Body of pancreas (tissue), 4 donors: ENCODE measurements around the gene DFFA. TPM values are rescaled to one million over a fixed set of nuclear protein-coding genes. Genes with fewer than 3 reads are reported as not detected.

ENCODE experiments used
- ATAC-seq: fragments of 150-250 bp; one replicate; pipeline ENCODE4 v1.9.1; 2016
- DNase-seq, 4 donors: peaks; one replicate each; pipeline ENCODE4 v3.0.0-alpha.2; 2019
- H3K27ac ChIP-seq, 4 donors: fragments of 200-600 bp; sonication (generic); 1 replicate in 3 of 4; 2 replicates in 1 of 4; pipeline versions ENCODE4 v1.5.1 to v1.6.1; 2016 to 2019; ENCODE audit warnings: mild to moderate bottlenecking in 1 of 4, mixed read lengths in 1 of 4, moderate library complexity in 1 of 4
- H3K27me3 ChIP-seq, 2 donors: fragments of 200-600 bp; sonication (generic); one replicate each; pipeline ENCODE4 v1.6.0; 2016; ENCODE audit warnings: mild to moderate bottlenecking in 1 of 2
- H3K36me3 ChIP-seq, 2 donors: fragments of 200-600 bp; sonication (generic); replicated peaks in 1 of 2; 2 replicates each; pipeline ENCODE4 v1.5.1; 2016; ENCODE audit warnings: low read depth in 2 of 2; ENCODE audit not compliant: insufficient read depth in 1 of 2
- H3K4me1 ChIP-seq: fragments of 200-600 bp; sonication (generic); one replicate; pipeline ENCODE4 v1.6.0; 2016
- H3K4me3 ChIP-seq, 2 donors: fragments of 200-600 bp; sonication (generic); 1 replicate in 1 of 2; 2 replicates in 1 of 2; pipeline ENCODE4 v1.5.1; 2016 to 2019
- H3K9me3 ChIP-seq, 3 donors: fragments of 200-600 bp; sonication (generic); 1 replicate in 2 of 3; 2 replicates in 1 of 3; pipeline ENCODE4 v1.5.1; 2016
- CTCF ChIP-seq, 7 experiments: fragments of 450-650 bp in 4 of 7; fragments of 200-600 bp in 3 of 7; sonication (generic) in 3 of 7; IDR thresholded peaks; one replicate each; pipeline ENCODE4 v1.5.1; 2016 to 2019; ENCODE audit warnings: antibody characterized with exemption in 7 of 7
- POLR2A ChIP-seq, 3 donors: fragments of 450-650 bp; IDR thresholded peaks; one replicate each; pipeline ENCODE4 v1.6.1; 2016; ENCODE audit warnings: antibody characterized with exemption in 3 of 3, mild to moderate bottlenecking in 2 of 3
- WGBS, 2 donors: methylation state at CpG; one replicate each; pipeline ENCODE4 v1.1.5; 2017; 5-methylcytosine and 5-hydroxymethylcytosine counted together
- intact Hi-C: fragments of 100-400 bp; cut with DNase I; formaldehyde crosslinking; loops from one replicate; pipeline ENCODE4 v1.15.1; 2023
- total RNA-seq, 2 donors: library from RNA; depleted of rRNA; stranded (reverse); fragments of >200 nt; gene quantifications; one replicate each; pipeline ENCODE4 v1.1.0, GENCODE V29; 2016

The DFFA gene
- total RNA-seq, 2 donors from 2014 or later = 13.5 TPM

GRCh38 chr1:10515301-10515975, 43.1 kb upstream of the DFFA start:
- DNase-seq (no peak), ATAC-seq (no peak)
- peaks cover 30% of the 10 kb centered on the region for H3K4me1 ChIP-seq

GRCh38 chr1:10514490-10515235, 42.3 kb upstream of the DFFA start:
- H3K9me3 ChIP-seq = no peaks in the 10 kb centered on the region
- no peaks in the 10 kb centered on the region for H3K27me3 ChIP-seq
- ATAC-seq = no peak
- TF ChIP-seq POLR2A (IDR thresholded peaks at IDR 0.05) = no peak
- TF ChIP-seq CTCF (IDR thresholded peaks at IDR 0.05) = peak in 5 of 7 experiments; percentile 40 to 53 (median 49)
- DNase-seq = no peak
- intact Hi-C loops = no loop called here
- no peak overlapping the region for H3K27ac ChIP-seq
- no peaks in the 10 kb centered on the region for H3K36me3 ChIP-seq
- WGBS, 2 donors = 77 to 87% methylated on average over 8 of the region's 8 CpGs
- peaks cover 37% of the 10 kb centered on the region for H3K4me1 ChIP-seq
- H3K4me3 ChIP-seq = no peak overlapping the region

More at GRCh38 chr1:10515301-10515975, 43.1 kb upstream of the DFFA start:
- Histone ChIP-seq H3K36me3 (no peaks in the 10 kb centered on the region), H3K9me3 (no peaks in the 10 kb centered on the region), H3K27me3 (no peaks in the 10 kb centered on the region), H3K27ac (no peak overlapping the region), H3K4me3 (no peak overlapping the region)
- WGBS, 2 donors = 74 to 80% methylated on average over 10 of the region's 10 CpGs
- intact Hi-C loops = no loop called here
- TF ChIP-seq POLR2A (IDR thresholded peaks at IDR 0.05) = no peak
- no peak for TF ChIP-seq CTCF (IDR thresholded peaks at IDR 0.05)

GRCh38 chr1:10513199-10513598, 40.9 kb upstream of the DFFA start:
- 86 to 97% methylated on average over 5 of the region's 5 CpGs for WGBS, 2 donors
- Histone ChIP-seq H3K9me3 (no peaks in the 10 kb centered on the region), H3K27me3 (no peaks in the 10 kb centered on the region), H3K36me3 (no peaks in the 10 kb centered on the region), H3K4me1 (peaks cover 41% of the 10 kb centered on the region), H3K4me3 (no peak overlapping the region), H3K27ac (no peak overlapping the region)
- ATAC-seq = no peak
- no peak for TF ChIP-seq POLR2A (IDR thresholded peaks at IDR 0.05)
- TF ChIP-seq CTCF (IDR thresholded peaks at IDR 0.05) = no peak
- intact Hi-C loops = no loop called here
- DNase-seq = no peak

GRCh38 chr1:10511494-10511885, 39.2 kb upstream of the DFFA start:
- no peaks in the 10 kb centered on the region for H3K9me3 ChIP-seq
- no peaks in the 10 kb centered on the region for H3K36me3 ChIP-seq
- intact Hi-C loops = no loop called here
- no peaks in the 10 kb centered on the region for H3K27me3 ChIP-seq
- no peak overlapping the region for H3K4me3 ChIP-seq
- H3K4me1 ChIP-seq = peaks cover 36% of the 10 kb centered on the region
- WGBS, 2 donors = 61% methylated on average over 3 of the region's 3 CpGs; no CpG with 5 or more reads in 1 of the 2 donors
- no peak for TF ChIP-seq CTCF (IDR thresholded peaks at IDR 0.05)
- no peak for TF ChIP-seq POLR2A (IDR thresholded peaks at IDR 0.05)
- peak overlapping the region in 1 of 4 donors; percentile 56 for H3K27ac ChIP-seq
- ATAC-seq = no peak
- no peak for DNase-seq
